Testis (tissue), 3 donors: ENCODE measurements around the gene FBXO44. TPM values are rescaled to one million over a fixed set of nuclear protein-coding genes. Genes with fewer than 3 reads are reported as not detected.

Experiments
- DNase-seq: peaks from one replicate; pipeline ENCODE4 v3.0.0-alpha.2; 2019
- H3K27ac ChIP-seq, 2 donors: fragments of 200-600 bp; sonication (generic); one replicate each; pipeline ENCODE4 v1.5.1; 2019
- H3K27me3 ChIP-seq: fragments of 200-600 bp; sonication (generic); one replicate; pipeline ENCODE4 v1.5.1; 2019
- H3K36me3 ChIP-seq: fragments of 200-600 bp; sonication (generic); one replicate; pipeline ENCODE4 v1.5.1; 2017; ENCODE audit warnings: low read depth; ENCODE audit errors: missing control alignments
- H3K4me1 ChIP-seq: fragments of 200-600 bp; sonication (generic); one replicate; pipeline ENCODE4 v1.5.1; 2019
- H3K4me3 ChIP-seq, 2 donors: fragments of 200-600 bp; sonication (generic); one replicate each; pipeline ENCODE4 v1.5.1; 2017 to 2019
- H3K9me3 ChIP-seq: fragments of 200-600 bp; sonication (generic); one replicate; pipeline ENCODE4 v1.5.1; 2017
- CTCF ChIP-seq, 3 experiments: fragments of 450-650 bp in 2 of 3; fragments of 200-600 bp in 1 of 3; sonication (generic) in 1 of 3; IDR thresholded peaks; one replicate each; pipeline ENCODE4 v1.5.1; 2016 to 2019; ENCODE audit warnings: antibody characterized with exemption in 3 of 3, mild to moderate bottlenecking in 2 of 3, moderate library complexity in 1 of 3
- POLR2A ChIP-seq: fragments of 450-650 bp; IDR thresholded peaks from one replicate; pipeline ENCODE4 v1.6.1; 2017; ENCODE audit warnings: antibody characterized with exemption, mild to moderate bottlenecking, moderate library complexity
- WGBS, 2 donors: methylation state at CpG; one replicate each; pipeline ENCODE4 v1.1.5; 2018; 5-methylcytosine and 5-hydroxymethylcytosine counted together
- intact Hi-C: fragments of 100-400 bp; cut with DNase I; formaldehyde crosslinking; loops from one replicate; pipeline ENCODE4 v1.15.1; 2023; ENCODE audit warnings: low total_unique reads
- polyA plus RNA-seq: library from polyadenylated mRNA; stranded (reverse); fragments of 350-450 nt; fragmentation: Illumina TruSeq; extraction: RNeasy Lipid Tissue Mini Kit (QIAGEN cat#74804); gene quantifications from one replicate; pipeline ENCODE4 v1.2.3, GENCODE V29; 2014; ENCODE audit warnings: low read depth, low replicate concordance; ENCODE audit not compliant: insufficient read depth
- total RNA-seq, 2 donors: library from RNA; depleted of rRNA; stranded (reverse); fragments of >200 nt; gene quantifications; one replicate each; pipeline ENCODE4 v1.2.3, GENCODE V29; 2016

FBXO44 gene
- total and polyA plus RNA-seq, 3 donors from 2014 or later, result 28.0 to 36.4 (median 31.3) TPM

- no peak for DNase-seq
- Histone ChIP-seq H3K27ac (no peak overlapping the region), H3K4me1 (peaks cover 6% of the 10 kb centered on the region), H3K36me3 (no peaks in the 10 kb centered on the region), H3K27me3 (no peaks in the 10 kb centered on the region), H3K9me3 (no peaks in the 10 kb centered on the region), H3K4me3 (no peak overlapping the region)
- intact Hi-C loops, result no loop called here
- 94 to 100% methylated on average over 1 to 14 of the region's 14 CpGs for WGBS, 2 donors
- TF ChIP-seq CTCF (IDR thresholded peaks at IDR 0.05), result no peak
- TF ChIP-seq POLR2A, result no peak
Measured at GRCh38 chr1:11706292-11706691, 51.6 kb downstream of the FBXO44 start.

- WGBS, 2 donors, result 59 to 66% methylated on average over 10 to 17 of the region's 17 CpGs
- Histone ChIP-seq H3K27ac (no peak overlapping the region), H3K4me1 (peaks cover 6% of the 10 kb centered on the region), H3K9me3 (no peaks in the 10 kb centered on the region), H3K36me3 (no peaks in the 10 kb centered on the region), H3K27me3 (no peaks in the 10 kb centered on the region), H3K4me3 (no peak overlapping the region)
- no peak for TF ChIP-seq CTCF (IDR thresholded peaks at IDR 0.05)
- no peak for TF ChIP-seq POLR2A
- peak; percentile 82 for DNase-seq
- intact Hi-C loops, result no loop called here
Measured at GRCh38 chr1:11707621-11708276, 53.1 kb downstream of the FBXO44 start.

- H3K27me3 ChIP-seq, result no peaks in the 10 kb centered on the region
- H3K9me3 ChIP-seq, result no peaks in the 10 kb centered on the region
- TF ChIP-seq POLR2A, result no peak
- no peak for TF ChIP-seq CTCF (IDR thresholded peaks at IDR 0.05)
- peaks cover 6% of the 10 kb centered on the region for H3K4me1 ChIP-seq
- 73 to 79% methylated on average over 10 to 11 of the region's 11 CpGs for WGBS, 2 donors
- intact Hi-C loops, result no loop called here
- no peak overlapping the region for H3K27ac ChIP-seq
- DNase-seq, result no peak
- H3K4me3 ChIP-seq, result no peak overlapping the region
- H3K36me3 ChIP-seq, result no peaks in the 10 kb centered on the region
Measured at GRCh38 chr1:11708554-11709350, 54.1 kb downstream of the FBXO44 start.

GRCh38 chr1:11711490-11711889 lies 56.8 kb downstream of the FBXO44 start:
- no peak overlapping the region for H3K27ac ChIP-seq
- no peaks in the 10 kb centered on the region for H3K9me3 ChIP-seq
- peaks cover 9% of the 10 kb centered on the region for H3K4me1 ChIP-seq
- no peaks in the 10 kb centered on the region for H3K36me3 ChIP-seq
- TF ChIP-seq CTCF (IDR thresholded peaks at IDR 0.05), result no peak
- TF ChIP-seq POLR2A, result no peak
- DNase-seq, result no peak
- 84 to 98% methylated on average over 4 to 5 of the region's 5 CpGs for WGBS, 2 donors
- H3K27me3 ChIP-seq, result no peaks in the 10 kb centered on the region
- no peak overlapping the region for H3K4me3 ChIP-seq
- intact Hi-C loops, result no loop called here
